BLaER1 treated with 17β-estradiol and CSF1 and Interleukin-3, amounts not matched to agents 10 nM and 100 nM (cell line): ENCODE data around the gene CELF2.
"Not testable (repeated sequence)": the region's sequence is repeated elsewhere in the genome, so short reads cannot be mapped to it uniquely, and the experiment has no call there.

ENCODE experiments used
- H3K27ac ChIP-seq, 11 experiments: shearing (Covaris generic); formaldehyde crosslinking; 2 replicates each; pipeline ENCODE4 v1.8.1; 2022
- H3K27me3 ChIP-seq, 11 experiments: shearing (Covaris generic); formaldehyde crosslinking; 2 replicates each; pipeline ENCODE4 v1.8.1; 2022
- H3K36me3 ChIP-seq, 11 experiments: shearing (Covaris generic); formaldehyde crosslinking; 2 replicates each; pipeline ENCODE4 v1.8.1; 2022
- H3K4me1 ChIP-seq, 10 experiments: shearing (Covaris generic); formaldehyde crosslinking; 2 replicates each; pipeline ENCODE4 v1.8.1; 2022
- H3K4me2 ChIP-seq, 11 experiments: shearing (Covaris generic); formaldehyde crosslinking; 2 replicates each; pipeline ENCODE4 v1.8.1; 2022
- H3K4me3 ChIP-seq, 10 experiments: shearing (Covaris generic); formaldehyde crosslinking; 2 replicates each; pipeline ENCODE4 v1.8.1; 2022
- H3K9ac ChIP-seq, 11 experiments: shearing (Covaris generic); formaldehyde crosslinking; 2 replicates each; pipeline ENCODE4 v1.8.1; 2022
- H3K9me3 ChIP-seq, 11 experiments: shearing (Covaris generic); formaldehyde crosslinking; replicated peaks in 1 of 11; 2 replicates each; pipeline ENCODE4 v1.8.1; 2022
- H4K20me1 ChIP-seq, 11 experiments: shearing (Covaris generic); formaldehyde crosslinking; 2 replicates each; pipeline ENCODE4 v1.8.1; 2022
- Cebpa-rat ChIP-seq, 11 experiments: shearing (Covaris generic); IDR thresholded peaks; 2 replicates each; pipeline ENCODE4 v1.8.1; 2022

Gene CELF2

GRCh38 chr10:11116361-11116760 lies 98.7 kb downstream of the CELF2 start:
- no peaks in the 10 kb centered on the region for H4K20me1 ChIP-seq
- H3K4me3 ChIP-seq, result no peak overlapping the region
- H3K27me3 ChIP-seq, result no peaks in the 10 kb centered on the region
- H3K36me3 ChIP-seq, result no peaks in the 10 kb centered on the region
- peaks cover 5 to 10% (median 8%) of the 10 kb centered on the region in 10 experiments; a peak in 17 of 20 replicates for H3K4me1 ChIP-seq
- TF ChIP-seq Cebpa-rat (IDR thresholded peaks at IDR 0.05), result no peak
- no peak overlapping the region for H3K27ac ChIP-seq
- H3K4me2 ChIP-seq, result no peak overlapping the region
- no peak overlapping the region for H3K9ac ChIP-seq
- no peaks in the 10 kb centered on the region for H3K9me3 ChIP-seq

GRCh38 chr10:11116817-11117216 lies 99.1 kb downstream of the CELF2 start:
- Histone ChIP-seq H3K4me1 (peaks cover 5 to 10% (median 8%) of the 10 kb centered on the region in 10 experiments; a peak in 17 of 20 replicates), H3K4me2 (no peak overlapping the region), H3K4me3 (no peak overlapping the region), H3K9me3 (no peaks in the 10 kb centered on the region), H3K27ac (no peak overlapping the region), H4K20me1 (no peaks in the 10 kb centered on the region), H3K27me3 (no peaks in the 10 kb centered on the region), H3K9ac (no peak overlapping the region), H3K36me3 (no peaks in the 10 kb centered on the region)
- no peak for TF ChIP-seq Cebpa-rat (IDR thresholded peaks at IDR 0.05)

- H3K27me3 ChIP-seq, result no peaks in the 10 kb centered on the region
- H4K20me1 ChIP-seq, result no peaks in the 10 kb centered on the region
- H3K36me3 ChIP-seq, result no peaks in the 10 kb centered on the region
- TF ChIP-seq Cebpa-rat (IDR thresholded peaks at IDR 0.05), result no peak
- H3K4me1 ChIP-seq, result peaks cover under 1 to 4% (median 3%) of the 10 kb centered on the region in 10 experiments; a peak in 17 of 20 replicates
- no peak overlapping the region for H3K4me3 ChIP-seq
- H3K4me2 ChIP-seq, result 0 out of 22 replicates have a peak overlapping the region, but pooled peaks of 1 of the 11 experiments have one; percentile 18
- H3K9me3 ChIP-seq, result peaks cover 5 to 10% (median 6%) of the 10 kb centered on the region in 11 experiments; a peak in 17 of 22 replicates
- H3K27ac ChIP-seq, result no peak overlapping the region
- no peak overlapping the region for H3K9ac ChIP-seq
These were observed 101.0 kb downstream of the CELF2 start for GRCh38 chr10:11118686-11119085.

GRCh38 chr10:11119843-11120242 lies 102.2 kb downstream of the CELF2 start:
- no peak overlapping the region for H3K9ac ChIP-seq
- H3K27ac ChIP-seq, result no peak overlapping the region
- TF ChIP-seq Cebpa-rat (IDR thresholded peaks at IDR 0.05), result no peak
- no peaks in the 10 kb centered on the region for H3K27me3 ChIP-seq
- H3K4me2 ChIP-seq, result no peak overlapping the region
- H3K36me3 ChIP-seq, result no peaks in the 10 kb centered on the region
- no peaks in the 10 kb centered on the region for H4K20me1 ChIP-seq
- H3K4me3 ChIP-seq, result no peak overlapping the region
- no peaks in the 10 kb centered on the region for H3K4me1 ChIP-seq
- H3K9me3 ChIP-seq, result peaks cover 12 to 21% (median 16%) of the 10 kb centered on the region in 11 experiments; a peak in 20 of 22 replicates

GRCh38 chr10:11120711-11121110 lies 103.0 kb downstream of the CELF2 start:
- no peaks in the 10 kb centered on the region for H3K4me1 ChIP-seq
- H3K4me2 ChIP-seq, result no peak overlapping the region
- no peak overlapping the region for H3K9ac ChIP-seq
- H3K27me3 ChIP-seq, result no peaks in the 10 kb centered on the region
- no peak overlapping the region for H3K27ac ChIP-seq
- H3K36me3 ChIP-seq, result no peaks in the 10 kb centered on the region
- no peak overlapping the region for H3K4me3 ChIP-seq
- no peak for TF ChIP-seq Cebpa-rat (IDR thresholded peaks at IDR 0.05)
- H4K20me1 ChIP-seq, result no peaks in the 10 kb centered on the region
- peaks cover 12 to 29% (median 16%) of the 10 kb centered on the region in 11 experiments; a peak in 21 of 22 replicates for H3K9me3 ChIP-seq

- not testable (repeated sequence) for H3K4me1 ChIP-seq, H3K36me3 ChIP-seq, H3K27ac ChIP-seq, H3K27me3 ChIP-seq, H3K9ac ChIP-seq, H4K20me1 ChIP-seq, H3K4me3 ChIP-seq, H3K4me2 ChIP-seq
- peaks cover 15 to 43% (median 27%) of the 10 kb centered on the region in 11 experiments; a peak in 21 of 22 replicates for H3K9me3 ChIP-seq
These were observed 106.2 kb downstream of the CELF2 start for GRCh38 chr10:11123892-11124291.

GRCh38 chr10:11125004-11125403 lies 107.3 kb downstream of the CELF2 start:
- Histone ChIP-seq H3K27me3 (no peaks in the 10 kb centered on the region), H3K4me3 (no peak overlapping the region), H3K9ac (no peak overlapping the region), H3K36me3 (no peaks in the 10 kb centered on the region), H3K27ac (no peak overlapping the region), H3K9me3 (peaks cover 15 to 43% (median 27%) of the 10 kb centered on the region in 11 experiments; a peak in 21 of 22 replicates), H3K4me2 (no peak overlapping the region), H4K20me1 (no peaks in the 10 kb centered on the region), H3K4me1 (no peaks in the 10 kb centered on the region)
- TF ChIP-seq Cebpa-rat (IDR thresholded peaks at IDR 0.05), result no peak

- H3K4me1 ChIP-seq, H3K27ac ChIP-seq, H3K36me3 ChIP-seq, H4K20me1 ChIP-seq, H3K27me3 ChIP-seq, H3K9ac ChIP-seq, H3K4me2 ChIP-seq, H3K4me3 ChIP-seq: not testable (repeated sequence)
- peaks cover 15 to 43% (median 30%) of the 10 kb centered on the region in 11 experiments; a peak in 21 of 22 replicates for H3K9me3 ChIP-seq
These were observed 109.3 kb downstream of the CELF2 start for GRCh38 chr10:11127017-11127416.

- H3K27ac ChIP-seq, result no peak overlapping the region
- peaks cover 0 to 17% (median 8%) of the 10 kb centered on the region in 11 experiments; a peak in 8 of 22 replicates for H3K9me3 ChIP-seq
- TF ChIP-seq Cebpa-rat (IDR thresholded peaks at IDR 0.05), result no peak
- H3K4me1 ChIP-seq, result peaks cover 0 to 13% (median 7%) of the 10 kb centered on the region in 10 experiments; a peak in 13 of 20 replicates
- no peaks in the 10 kb centered on the region for H4K20me1 ChIP-seq
- H3K4me2 ChIP-seq, result no peak overlapping the region
- H3K36me3 ChIP-seq, result no peaks in the 10 kb centered on the region
- no peak overlapping the region for H3K4me3 ChIP-seq
- H3K9ac ChIP-seq, result no peak overlapping the region
- no peaks in the 10 kb centered on the region for H3K27me3 ChIP-seq
These were observed 113.5 kb downstream of the CELF2 start for GRCh38 chr10:11131112-11131639.

- no peak for TF ChIP-seq Cebpa-rat (IDR thresholded peaks at IDR 0.05)
- Histone ChIP-seq H3K9ac (no peak overlapping the region), H3K27ac (no peak overlapping the region), H3K27me3 (no peaks in the 10 kb centered on the region), H3K9me3 (peaks cover 0 to 4% (median 0%) of the 10 kb centered on the region in 11 experiments; a peak in 1 of 22 replicates), H3K4me2 (peak overlapping the region in 8 of 11 experiments; percentile 18 to 56 (median 40); a peak in 14 of 22 replicates), H3K4me1 (peaks cover 0 to 13% (median 7%) of the 10 kb centered on the region in 10 experiments; a peak in 13 of 20 replicates), H3K4me3 (no peak overlapping the region), H3K36me3 (no peaks in the 10 kb centered on the region), H4K20me1 (no peaks in the 10 kb centered on the region)
These were observed 116.7 kb downstream of the CELF2 start for GRCh38 chr10:11134411-11134810.
